Measurements from ENCODE around the gene AKTIP. TPM values are rescaled to one million over a fixed set of nuclear protein-coding genes. Genes with fewer than 3 reads are reported as not detected.

Gene AKTIP
- total and polyA plus RNA-seq, 2 of the 4 experiments (the other 2 are of a cell fraction): 17.7 to 19.9 TPM

DNA sequence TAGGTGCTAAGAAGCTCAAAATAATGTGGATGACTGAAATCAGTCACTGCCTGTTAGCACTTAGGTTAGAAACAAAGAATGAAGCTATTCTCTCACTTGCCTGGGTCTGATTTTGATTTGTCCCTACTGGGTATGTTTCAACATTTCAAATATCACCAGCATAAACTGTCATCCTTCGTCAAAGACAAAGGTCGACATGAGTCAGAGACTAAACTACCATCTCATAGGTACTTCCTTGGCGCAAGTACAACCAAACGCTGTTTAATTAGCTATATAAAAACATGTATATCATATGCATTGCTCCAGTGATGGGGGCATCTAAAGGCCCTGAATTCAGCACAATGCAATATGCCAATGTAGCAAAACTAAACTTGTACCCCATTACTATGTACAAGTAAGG lies 4.0 kb downstream of the AKTIP start:
- ChIA-PET CTCF (interaction anchor here (0.7 kb wide), 1 partner anchor 149 kb away, joined by 3 read pairs; no protein-coding TSS in a partner anchor), POLR2A (ENCODE audit: unreplicated experiment) (no interaction called here)
- TF ChIP-seq SMC3 (IDR thresholded peaks at IDR 0.05; ENCODE audit: low read depth, low read length) (no peak), RCOR1 (IDR thresholded peaks at IDR 0.05; ENCODE audit: insufficient replicate concordance, low read length) (no peak)
- H3K56ac ChIP-seq (ENCODE audit: extremely low read depth, insufficient read depth, low read length): no peak overlapping the region
- no peak overlapping the region for H3K14ac ChIP-seq (replicated peaks; ENCODE audit: low read depth, low read length)
- no TSS peak for BruUV-seq (replicated peaks)
- no peak overlapping the region for H2BK20ac ChIP-seq (ENCODE audit: low read depth, low read length)
- no peak overlapping the region for H3K9ac ChIP-seq (ENCODE audit: low read depth, low read length)
- H3K27me3 ChIP-seq (ENCODE audit: control insufficient read depth, insufficient read depth, low read length): no peaks in the 10 kb centered on the region
- WGBS, 2 experiments (ENCODE audit: extremely low coverage in 2 of 2, insufficient read length in 1 of 2): no CpG with 5 or more reads among the region's 4 CpGs
- H3K4me3 ChIP-seq (ENCODE audit: insufficient read depth, low read depth, low read length): no peak overlapping the region
- intact Hi-C loops (cut with micrococcal nuclease): no loop called here
- H2AK9ac ChIP-seq (replicated peaks; ENCODE audit: low read depth, low read length, poor library complexity): no peak overlapping the region
- H3K18ac ChIP-seq (ENCODE audit: low read depth, low read length): no peak overlapping the region
- H3K23ac ChIP-seq (ENCODE audit: low read depth, low read length): no peak overlapping the region
- H4K8ac ChIP-seq (ENCODE audit: low read depth in 2 of 2, low read length in 2 of 2): no peak overlapping the region
- H4K5ac ChIP-seq (ENCODE audit: low read depth, low read length): no peak overlapping the region
- no peak overlapping the region for H2AFZ ChIP-seq (replicated peaks; ENCODE audit: low read length, poor library complexity)
- in situ Hi-C loops (cut with MboI; ENCODE audit: low sequenced_read_pairs): no loop called here
- no peak overlapping the region for H3K27ac ChIP-seq (ENCODE audit: insufficient read depth, low read length)
- no peak for DNase-seq
- no peak overlapping the region for H2BK15ac ChIP-seq (ENCODE audit: low read depth, low read length)
- dilution Hi-C loops (cut with HindIII; ENCODE audit: low sequenced_read_pairs, unreplicated experiment): no loop called here
- H4K20me1 ChIP-seq (ENCODE audit: insufficient read depth, low read length): no peaks in the 10 kb centered on the region
- no peak overlapping the region for H3K4ac ChIP-seq (ENCODE audit: low read depth, low read length)
- no peak overlapping the region for H2AK5ac ChIP-seq (ENCODE audit: low read depth, low read length)
- H3K4me2 ChIP-seq (ENCODE audit: low read depth, low read length): no peak overlapping the region
- H2BK120ac ChIP-seq (ENCODE audit: low read depth, low read length): no peak overlapping the region
- peaks cover under 1% of the 10 kb centered on the region for H3K4me1 ChIP-seq (ENCODE audit: control insufficient read depth, insufficient read depth, low read length)
- H3K36me3 ChIP-seq (ENCODE audit: control insufficient read depth, insufficient read depth, low read length): peaks cover 23% of the 10 kb centered on the region
- no peak overlapping the region for H4K91ac ChIP-seq (ENCODE audit: insufficient read depth, low read depth, low read length)
- H2BK5ac ChIP-seq (ENCODE audit: low read depth, low read length, poor library complexity, severe bottlenecking): no peak overlapping the region
- H3K79me1 ChIP-seq (ENCODE audit: low read depth in 1 of 2, low read length in 2 of 2): peaks cover 6 to 14% of the 10 kb centered on the region in 2 experiments; a peak in 3 of 4 replicates
- H3K9me1 ChIP-seq (ENCODE audit: insufficient read depth, low read length): 0 out of 2 replicates have a peak, but pooled peaks cover under 1% of the 10 kb centered on the region
- no peak for ATAC-seq (ENCODE audit: low read depth)
- no peaks in the 10 kb centered on the region for H3K9me3 ChIP-seq (ENCODE audit: control insufficient read depth, insufficient read depth, low read length)
